GM18870 (cell line): ENCODE data around the gene MPRIP.
"Not testable (repeated sequence)": the region's sequence is repeated elsewhere in the genome, so short reads cannot be mapped to it uniquely, and the experiment has no call there.

Source experiments
- ATAC-seq: cut with Tn5 transposase; IDR thresholded peaks from one replicate; pipeline ENCODE4 v1.9.1; 2021; ENCODE audit warnings: moderate library complexity; ENCODE audit not compliant: unreplicated experiment

MPRIP gene

DNA sequence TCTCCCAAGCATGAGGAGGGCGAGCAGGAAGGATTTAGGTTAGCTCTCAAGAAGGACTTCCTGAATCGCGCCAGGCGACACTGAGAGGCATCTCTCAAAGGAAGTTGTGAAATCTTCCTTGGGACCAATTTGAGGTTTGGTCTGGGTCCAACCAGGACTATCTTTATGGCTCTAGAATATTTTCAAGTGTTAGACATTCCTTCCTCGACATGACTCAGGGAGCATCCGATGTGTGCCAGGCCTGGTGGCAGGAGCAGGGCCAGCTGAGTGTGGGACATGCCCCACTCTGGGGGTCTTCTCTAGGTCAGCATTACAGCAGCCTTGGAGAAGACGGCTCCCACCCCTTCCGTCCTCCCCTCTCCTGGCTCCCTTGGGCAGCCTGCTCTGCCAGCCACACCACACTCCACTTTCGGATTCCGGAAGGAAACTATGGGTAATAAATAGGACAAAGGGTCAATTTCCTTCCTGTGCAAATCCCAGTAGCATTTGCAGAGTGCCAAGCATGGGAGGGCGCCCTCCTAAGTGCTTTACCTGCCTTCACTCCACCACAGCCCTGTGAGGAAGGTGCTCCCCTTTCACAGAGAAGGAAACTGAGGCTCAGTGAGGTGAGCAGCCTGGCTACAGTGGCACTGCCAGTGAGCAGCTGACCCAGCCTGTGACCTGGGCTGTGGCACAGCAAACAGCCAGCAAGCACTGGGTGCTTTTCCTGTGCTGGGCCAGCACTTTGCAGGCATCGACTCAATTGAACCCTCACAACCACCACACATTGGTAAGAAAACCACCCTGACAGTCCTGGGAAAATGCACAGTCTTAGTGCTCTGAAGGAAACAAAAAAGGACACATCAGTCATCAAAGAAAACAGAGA, 31.0 kb upstream of the MPRIP start:
- ATAC-seq = not testable (repeated sequence)

DNA sequence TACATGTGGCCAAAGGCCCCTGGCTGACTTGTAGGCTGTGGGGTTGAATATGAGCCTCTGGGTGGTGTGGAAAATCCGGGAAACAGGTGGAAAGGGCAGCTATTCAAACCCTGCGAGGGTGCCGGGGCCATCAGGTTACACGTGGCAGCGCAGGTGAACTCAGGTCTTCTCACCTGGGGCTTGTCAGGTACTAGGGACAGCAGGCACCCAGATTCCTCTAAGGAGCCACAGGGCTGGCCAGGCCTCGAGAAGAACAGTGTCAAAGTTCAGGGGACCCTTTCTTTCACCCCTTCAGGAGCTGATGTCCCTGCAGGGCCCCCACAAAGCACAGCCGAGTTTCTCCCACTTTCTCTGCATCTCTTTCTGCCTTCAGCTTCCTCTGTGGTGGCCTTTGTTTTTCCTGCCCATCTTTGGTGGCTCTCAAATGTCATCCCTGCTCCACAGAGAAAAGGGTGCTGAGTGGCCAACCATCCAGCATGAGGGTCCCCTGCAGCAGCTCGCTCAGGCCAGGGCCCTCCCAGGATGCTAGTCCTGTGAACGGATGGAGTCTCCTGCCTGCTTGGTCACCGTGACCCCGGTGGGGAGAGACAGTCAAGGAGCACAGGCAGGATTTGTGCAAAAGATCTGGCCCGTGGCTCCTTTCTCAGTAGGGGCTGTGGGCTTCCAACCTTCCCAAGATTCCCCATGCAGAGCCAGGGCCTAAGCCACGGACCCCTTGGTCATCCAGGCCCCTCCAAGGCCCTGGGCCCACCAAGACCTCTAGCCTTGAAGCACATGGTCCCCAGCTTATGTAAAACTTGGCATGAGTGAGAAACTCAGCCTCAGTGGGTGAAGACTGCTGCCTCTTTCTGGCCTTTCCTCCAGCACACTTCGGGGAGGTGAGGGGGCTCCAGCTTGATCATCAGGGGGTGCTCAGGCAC, 28.2 kb upstream of the MPRIP start:
- ATAC-seq = not testable (repeated sequence)

DNA sequence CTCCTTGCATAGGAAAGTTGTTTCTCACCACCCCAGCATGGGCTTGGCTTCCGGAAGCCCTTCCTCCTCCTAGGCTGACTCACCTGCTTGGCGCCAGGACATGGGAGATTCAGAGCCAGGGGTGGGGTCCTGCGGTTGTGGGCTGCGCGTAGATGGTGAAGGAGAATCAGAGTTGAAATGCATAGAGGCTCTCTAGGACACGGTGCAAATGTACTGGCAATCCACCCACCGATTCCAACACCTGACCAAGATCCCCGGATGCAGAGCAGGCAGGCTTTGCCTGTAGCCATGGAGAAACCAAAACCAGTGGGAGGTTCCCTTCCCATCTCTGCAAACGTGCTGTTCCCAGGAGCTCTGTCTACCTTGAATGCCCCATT, 27.5 kb upstream of the MPRIP start:
- not testable (repeated sequence) for ATAC-seq

DNA sequence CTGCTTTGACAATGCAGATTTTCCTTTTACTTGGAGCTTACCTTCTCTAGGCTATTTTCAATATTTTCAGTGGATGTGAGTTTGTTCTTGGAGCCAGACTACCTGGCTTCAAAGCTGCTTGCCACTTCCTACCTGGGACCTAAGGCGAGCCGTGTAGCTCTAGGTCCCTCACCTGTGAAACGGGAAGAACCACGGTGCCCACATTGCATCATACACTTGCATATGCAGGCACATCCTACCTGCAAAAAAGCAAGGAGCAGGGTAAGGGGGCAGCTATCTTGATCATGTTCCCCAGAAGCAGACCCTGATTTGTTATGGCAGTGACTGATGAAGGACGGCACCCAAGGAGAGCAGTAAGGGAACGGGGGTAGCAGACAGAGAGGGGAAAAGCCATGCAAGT, 27.0 kb upstream of the MPRIP start:
- no peak for ATAC-seq

DNA sequence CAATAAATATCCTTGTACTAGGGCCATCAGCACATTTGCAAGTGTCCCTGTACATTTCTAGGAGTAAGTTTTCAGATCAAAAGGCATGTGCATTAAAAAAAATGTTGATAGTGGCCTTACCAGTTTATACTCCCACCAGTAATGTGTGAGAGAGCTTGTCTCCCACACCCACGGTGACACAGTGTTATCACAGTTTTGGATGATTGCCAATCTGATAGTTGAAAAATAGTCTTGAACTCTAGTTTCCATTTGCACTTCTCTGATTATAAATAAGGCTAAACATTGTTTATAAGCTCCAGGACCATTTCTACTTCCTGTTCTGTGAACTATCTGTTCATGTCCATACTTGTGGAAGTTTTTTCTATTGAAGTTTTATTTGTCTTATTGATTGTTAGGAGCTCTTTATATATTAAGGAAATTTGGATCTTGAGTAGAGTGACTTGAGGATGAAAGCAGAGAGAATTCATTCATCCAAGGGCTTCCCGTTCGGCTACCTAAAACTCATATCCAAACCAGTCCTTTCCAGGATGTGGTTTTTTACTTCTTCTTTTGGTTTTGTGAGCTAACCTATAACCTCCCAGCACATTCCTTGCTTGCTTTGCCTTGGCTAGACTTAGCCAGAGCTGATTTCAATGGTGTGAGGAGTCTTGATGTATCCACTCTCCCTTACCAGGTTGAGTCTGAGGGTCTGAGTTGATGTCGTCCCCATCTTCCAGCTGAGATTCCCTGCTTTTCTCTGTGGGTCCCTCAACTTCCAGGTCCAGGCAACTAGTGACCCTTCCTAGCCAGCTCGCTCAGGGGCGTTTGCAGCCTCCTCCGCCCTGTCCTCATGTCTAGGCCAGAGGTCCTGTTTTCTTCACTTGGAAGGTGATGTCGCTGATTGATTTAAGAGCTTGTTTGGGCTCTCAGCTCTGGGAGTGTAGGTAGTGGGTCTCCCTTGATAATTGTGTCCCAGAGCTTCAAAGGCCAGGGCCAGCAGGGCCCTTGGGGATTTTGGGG, 25.8 kb upstream of the MPRIP start:
- not testable (repeated sequence) for ATAC-seq

DNA sequence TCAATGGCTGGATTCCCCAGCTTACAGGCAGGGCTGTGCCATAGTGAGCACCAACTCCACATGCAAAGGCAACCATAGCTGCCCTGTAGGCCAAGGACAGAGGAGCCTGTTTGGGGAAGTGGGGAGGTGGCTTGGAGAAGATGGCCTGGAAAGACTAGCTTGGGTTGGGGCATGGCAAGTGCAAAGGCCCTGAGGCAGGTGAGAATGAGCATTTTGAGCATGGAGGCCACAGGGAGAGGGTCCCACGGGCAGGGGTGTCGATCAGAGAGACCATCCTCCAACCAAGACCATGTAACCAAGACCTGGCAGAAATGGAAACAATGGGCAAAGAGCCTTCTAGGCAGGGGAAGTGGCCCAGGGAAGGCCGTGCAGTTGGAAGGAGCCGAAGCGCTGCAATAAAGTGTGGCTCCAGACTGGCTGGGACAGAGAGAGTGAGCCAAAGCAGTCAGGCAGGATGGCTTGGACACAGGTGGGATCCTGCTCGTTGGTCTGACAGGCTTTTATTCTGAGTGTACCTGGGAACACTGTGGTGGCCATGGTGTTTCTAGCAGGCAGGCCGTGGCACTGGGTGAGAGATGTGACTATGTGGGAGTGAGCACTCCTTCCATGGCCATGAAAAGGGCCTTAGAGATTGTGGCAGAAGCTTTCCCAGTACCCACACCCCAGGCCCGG, 24.8 kb upstream of the MPRIP start:
- ATAC-seq = no peak

DNA sequence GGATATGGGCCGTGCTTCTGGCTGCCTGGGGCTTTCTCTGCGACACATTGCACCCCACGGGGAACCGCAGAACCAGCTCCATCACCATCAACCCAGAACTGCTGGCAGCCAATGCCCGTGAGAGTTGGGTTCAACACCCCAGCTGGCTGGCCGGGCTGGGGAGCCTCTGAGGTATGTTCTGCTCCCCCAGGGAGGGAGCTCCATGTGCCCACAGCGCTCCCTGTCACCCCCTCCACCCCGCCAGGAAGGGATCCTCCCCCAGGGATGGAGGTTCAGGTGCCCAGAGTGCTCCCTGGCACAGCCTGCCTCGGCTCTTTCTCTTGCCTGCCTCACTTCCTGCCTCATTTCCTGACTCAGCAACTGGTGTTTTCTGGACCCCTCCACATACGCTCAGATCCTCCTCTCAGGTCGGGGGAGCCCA, 24.2 kb upstream of the MPRIP start:
- no peak for ATAC-seq

DNA sequence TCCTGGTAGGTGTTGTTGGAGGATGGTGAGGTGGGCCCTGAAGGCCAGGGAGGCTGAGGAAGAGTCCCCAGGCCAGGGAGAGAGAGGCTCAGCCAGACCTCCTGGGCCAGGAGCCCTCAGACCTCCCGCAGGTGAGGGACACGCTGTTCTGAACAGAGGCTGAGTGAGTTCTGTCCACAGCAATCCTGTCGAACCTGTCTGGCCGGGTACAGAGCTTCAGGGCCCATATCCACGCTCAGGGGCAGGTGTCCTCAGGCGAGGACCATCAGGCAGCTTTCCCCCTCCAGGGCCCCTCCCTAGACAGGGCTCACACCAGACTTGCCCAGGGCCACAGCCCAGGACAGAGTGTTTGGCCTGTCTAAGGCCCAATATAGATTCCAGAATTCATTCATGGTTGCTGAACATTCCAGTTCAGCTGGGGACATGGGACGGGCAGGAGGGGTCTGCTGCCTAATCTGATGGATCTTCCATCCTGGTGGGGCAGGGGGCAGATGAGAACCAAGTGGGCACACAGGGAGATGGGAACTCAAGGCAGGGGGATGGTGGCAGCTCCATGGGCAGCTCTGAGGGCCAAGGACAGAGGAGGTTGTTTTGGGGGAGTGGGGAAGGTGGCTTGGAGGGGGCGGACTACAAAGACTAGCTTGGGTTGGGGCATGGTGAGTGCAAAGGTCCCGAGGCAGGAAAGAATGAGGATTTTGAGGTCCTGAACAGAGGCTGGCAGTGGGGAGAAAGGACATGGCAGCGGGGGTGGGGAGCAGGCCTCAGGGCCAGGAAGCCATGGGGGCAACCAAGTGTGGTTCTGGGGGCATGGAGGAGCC, 23.4 kb upstream of the MPRIP start:
- no peak for ATAC-seq

DNA sequence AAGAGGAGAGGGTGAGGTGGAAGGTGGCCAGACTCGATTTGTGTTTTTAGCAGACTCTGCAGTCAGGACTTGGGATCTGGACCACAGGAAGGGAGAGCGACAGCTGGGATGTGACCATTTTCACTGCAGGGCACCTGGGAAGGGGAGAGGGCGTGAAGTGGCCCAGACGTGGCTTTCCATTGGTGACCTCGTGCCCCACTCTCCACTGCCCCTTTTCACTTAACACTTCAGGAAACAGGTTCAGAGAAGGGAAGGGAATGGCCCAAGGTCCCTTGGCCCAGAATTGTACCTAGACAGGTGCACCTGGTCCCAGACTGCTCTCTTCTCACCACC, 22.9 kb upstream of the MPRIP start:
- ATAC-seq = no peak

DNA sequence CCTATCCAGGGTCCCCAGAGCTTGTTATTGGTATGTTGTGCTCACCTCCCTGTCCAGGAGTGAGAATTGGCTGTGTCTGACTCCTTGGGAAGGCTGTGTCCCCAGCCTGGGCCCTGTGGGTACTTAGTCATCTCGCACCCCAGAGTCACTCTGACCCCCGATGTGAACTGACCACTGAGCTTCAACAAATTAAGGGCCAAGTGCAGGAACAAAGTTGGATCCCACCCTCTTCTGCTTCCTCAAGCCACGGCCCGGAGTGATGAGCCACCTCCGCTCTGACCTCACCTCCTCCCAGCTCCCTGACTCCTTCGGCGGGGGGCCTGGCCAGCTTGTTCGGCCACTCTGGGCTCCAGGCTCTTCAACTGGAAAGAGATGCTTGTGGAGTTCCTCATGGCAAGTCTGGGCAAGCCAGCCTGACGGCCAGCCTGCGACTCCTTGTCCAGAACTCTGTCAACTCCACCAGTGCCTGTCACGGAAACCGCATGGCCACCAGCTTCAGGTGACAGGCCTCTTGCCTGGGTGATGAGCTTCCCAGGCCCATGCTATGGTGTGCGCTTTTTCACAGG, 22.3 kb upstream of the MPRIP start:
- no peak for ATAC-seq

DNA sequence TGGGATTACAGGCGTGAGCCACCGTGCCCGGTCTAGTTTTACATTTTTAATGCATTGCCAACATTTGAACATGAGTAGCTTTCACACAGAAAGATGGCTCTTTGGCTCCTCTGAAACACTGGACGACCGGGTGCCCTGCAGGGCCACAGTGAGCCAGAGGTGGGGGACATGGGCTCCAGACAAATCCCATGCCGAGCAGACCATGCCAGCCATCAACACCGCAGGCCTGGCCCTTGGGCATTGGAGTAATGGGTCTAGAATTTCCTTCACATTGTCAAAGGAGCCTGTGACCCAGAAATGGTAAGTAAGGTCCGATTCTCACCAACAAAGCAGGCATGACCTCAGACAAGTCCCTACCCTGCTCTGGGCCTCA, 21.4 kb upstream of the MPRIP start:
- ATAC-seq = no peak

DNA sequence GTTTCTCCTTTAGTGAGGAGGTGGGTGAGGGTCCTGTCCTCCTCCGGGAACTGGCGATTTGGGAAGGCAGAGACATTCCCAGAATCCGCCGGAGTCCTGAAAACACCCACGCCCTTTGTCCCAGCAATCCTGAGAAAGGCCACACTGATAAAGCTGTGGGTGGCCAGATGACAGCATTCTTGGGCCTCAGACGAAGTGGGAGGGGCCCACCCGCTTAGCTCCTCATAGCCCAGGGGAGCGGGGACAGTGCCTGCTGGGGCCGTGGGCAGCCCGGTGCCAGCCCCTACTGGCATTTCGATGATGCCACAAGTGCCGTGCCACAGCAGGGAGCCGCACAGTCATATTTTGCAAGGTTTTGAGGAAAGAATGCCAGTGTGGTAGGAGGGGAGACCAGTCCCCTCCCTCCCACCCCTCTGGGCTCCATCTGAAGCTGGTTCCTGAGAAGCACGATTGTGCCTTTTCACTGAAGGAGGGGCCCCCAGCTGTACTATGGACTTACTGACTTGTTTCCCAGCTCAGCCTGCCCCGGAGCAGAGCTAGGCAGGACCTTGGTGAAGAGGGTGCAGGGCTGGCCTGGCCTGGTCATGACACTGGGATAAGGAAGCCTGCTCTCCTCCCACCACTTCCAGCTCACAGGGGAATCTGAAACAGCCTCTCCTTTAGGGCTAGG, 20.9 kb upstream of the MPRIP start:
- ATAC-seq = no peak

DNA sequence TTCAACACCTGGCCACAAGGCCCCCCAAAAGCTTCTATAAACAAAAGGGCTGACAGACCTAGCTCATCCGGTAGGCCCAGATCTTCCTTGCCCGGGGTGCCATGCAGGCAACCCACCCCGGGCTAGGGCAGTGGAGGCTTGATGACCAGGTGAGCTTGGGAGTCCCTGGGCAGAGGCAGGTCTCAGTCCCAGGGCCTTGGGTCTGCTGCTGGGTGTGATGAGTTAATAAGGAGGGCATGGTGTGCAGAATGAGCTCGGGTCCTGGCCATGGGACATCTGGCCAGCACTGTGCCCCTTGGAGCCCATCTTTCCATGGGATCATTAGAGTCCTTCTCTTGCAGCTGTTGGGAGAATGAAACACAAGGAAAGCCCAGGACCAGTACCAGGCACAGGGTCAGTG, 20.2 kb upstream of the MPRIP start:
- ATAC-seq = no peak

DNA sequence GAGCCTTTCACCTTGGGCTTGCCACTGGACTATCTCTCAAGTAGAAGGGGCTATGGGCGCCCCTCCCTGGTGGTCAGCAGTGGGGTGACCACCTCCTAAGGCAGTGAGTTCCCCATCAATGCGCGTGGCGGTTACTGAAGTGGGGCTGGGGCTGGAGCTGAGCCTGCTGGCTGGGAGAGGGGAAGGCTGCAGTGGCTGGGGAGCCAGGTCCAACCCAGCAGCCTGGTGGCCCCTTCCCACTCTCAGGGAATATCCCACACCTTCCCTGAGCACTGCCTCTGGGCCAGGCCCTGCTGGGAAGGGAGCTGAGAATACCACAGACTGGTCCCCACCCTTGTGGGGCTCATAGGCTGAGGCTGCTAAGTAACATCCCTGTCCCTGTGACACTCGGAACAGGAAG, 19.8 kb upstream of the MPRIP start:
- no peak for ATAC-seq

DNA sequence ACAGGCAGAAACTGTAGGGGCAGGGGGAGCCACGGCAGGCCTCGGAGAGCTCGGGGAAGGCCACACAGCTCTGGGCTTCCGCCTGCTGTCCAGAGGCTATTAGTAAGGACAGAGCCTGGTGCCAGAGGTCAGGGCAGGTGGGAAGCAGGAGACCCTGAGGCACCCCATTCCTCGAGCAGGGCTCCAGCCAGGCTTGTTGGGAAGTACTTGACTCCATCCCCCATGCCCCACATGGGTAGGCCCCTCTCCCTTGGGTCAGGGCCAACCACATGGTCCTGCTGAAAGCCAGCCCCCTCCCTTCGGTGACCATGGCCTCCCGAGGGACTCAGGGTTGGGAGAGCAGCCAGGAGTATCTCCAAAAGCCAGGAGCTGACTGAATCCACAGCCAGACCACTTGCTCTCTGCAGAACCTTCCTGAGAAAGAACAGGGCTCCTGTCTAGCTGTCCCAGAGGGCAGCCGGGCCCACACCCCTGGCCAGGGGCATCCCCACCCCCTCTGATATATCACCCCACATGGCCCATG, 17.4 kb upstream of the MPRIP start:
- ATAC-seq = no peak

DNA sequence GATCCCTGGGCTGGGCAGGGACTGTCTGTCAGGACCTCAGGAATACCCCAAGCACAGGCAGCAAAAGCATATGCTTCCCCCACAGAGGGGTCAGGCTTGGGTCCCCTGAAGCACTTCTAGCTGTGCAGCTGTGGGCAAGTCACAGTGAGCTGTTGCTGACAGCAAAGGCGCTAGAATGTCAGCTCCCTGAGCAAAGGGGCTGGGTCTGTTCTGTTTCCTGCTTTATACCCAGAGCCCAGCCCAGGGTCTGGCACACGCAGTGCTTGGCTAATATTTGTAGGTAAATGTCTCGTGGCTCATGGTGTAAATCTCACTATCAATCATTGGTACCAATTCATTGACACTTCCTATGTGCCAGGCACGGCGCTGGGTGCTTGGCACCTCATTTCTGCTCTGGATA, 16.6 kb upstream of the MPRIP start:
- no peak for ATAC-seq

DNA sequence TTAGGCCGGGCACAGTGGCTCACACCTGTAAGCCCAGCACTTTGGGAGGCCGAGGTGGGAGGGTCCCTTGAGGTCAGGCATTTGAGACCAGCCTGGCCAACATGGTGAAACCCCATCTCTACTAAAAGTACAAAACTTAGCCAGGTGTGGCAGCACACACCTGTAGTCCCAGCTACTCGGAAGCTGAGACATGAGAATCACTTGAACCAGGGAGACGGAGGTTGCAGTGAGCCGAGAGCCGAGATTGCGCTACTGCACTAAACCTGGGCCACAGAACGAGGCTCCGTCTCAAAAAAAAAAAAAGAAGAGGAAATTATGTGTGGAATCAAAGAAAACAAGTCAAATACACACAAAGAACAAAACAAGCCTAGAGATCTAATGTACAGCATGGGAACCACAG, 16.1 kb upstream of the MPRIP start:
- ATAC-seq = no peak

DNA sequence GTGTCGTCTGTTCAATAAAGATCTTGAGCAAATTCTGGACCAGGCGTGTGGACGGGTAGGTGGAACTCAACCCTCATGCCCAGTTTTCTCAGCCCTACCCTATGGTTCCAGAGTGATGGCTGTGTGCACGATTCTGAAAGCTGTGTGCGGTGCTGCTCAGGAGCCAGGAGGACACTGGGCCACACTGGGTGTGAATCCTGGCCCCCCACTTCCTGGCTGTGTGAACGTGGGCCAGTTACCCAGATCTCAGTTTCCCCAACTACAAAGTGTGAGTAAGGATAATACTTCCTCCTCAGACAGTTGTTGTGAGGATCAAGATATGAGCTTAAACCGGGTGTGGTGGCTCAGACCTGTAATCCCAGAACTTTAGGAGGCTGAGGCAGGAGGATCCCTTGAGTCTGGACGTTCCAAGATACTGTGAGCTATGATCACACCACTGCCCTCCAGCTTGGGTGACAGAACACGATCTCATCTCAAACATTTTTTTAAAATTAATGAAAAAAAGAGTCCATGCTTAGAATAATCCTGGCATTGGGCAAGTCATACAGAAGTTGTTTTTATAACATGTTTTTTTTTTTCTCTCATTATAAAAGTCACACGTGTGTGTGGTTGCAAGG, 14.7 kb upstream of the MPRIP start:
- ATAC-seq = no peak
